Measurements from ENCODE around the gene EN1.

Gene EN1

DNA sequence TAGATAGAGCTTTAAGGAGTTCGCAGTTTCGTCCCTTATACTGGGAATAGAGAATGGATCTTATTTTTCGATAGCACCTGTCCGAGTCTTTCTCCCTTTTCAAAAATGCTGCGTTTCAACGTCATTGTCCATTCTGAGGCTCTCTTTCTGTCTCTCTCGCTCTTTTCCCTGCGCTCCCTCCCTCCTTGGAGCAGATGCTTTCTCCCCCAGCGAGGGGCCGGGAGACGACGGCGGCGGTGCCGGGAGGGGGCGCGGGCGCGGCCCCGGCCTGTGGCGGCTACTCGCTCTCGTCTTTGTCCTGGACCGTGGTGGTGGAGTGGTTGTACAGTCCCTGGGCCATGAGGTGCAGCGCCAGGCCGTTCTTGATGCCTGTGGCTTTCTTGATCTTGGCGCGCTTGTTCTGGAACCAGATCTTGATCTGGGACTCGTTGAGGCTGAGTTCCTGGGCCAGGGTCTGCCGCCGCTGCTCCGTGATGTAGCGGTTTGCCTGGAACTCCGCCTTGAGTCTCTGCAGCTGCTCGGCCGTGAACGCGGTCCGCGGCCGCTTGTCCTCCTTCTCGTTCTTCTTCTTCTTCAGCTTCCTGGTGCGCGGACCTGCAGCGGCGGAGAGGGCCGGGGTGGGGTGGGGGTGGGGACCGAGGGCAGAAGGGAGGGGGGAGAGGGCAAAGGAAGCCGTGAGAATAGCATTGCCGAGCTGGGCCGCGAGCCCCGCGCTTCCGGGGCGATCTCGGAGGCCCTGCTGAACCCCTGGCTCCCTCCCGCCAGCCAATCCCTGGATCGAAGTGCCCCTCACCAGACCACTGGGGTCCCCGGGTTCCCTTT, 4.6 kb downstream of the EN1 start:
- no peak for DNase-seq

- DNase-seq = no peak
These were observed 5.5 kb downstream of the EN1 start for GRCh38 chr2:118841828-118842461.

GRCh38 chr2:118841450-118841827, 6.0 kb downstream of the EN1 start:
- no peak for DNase-seq

DNA sequence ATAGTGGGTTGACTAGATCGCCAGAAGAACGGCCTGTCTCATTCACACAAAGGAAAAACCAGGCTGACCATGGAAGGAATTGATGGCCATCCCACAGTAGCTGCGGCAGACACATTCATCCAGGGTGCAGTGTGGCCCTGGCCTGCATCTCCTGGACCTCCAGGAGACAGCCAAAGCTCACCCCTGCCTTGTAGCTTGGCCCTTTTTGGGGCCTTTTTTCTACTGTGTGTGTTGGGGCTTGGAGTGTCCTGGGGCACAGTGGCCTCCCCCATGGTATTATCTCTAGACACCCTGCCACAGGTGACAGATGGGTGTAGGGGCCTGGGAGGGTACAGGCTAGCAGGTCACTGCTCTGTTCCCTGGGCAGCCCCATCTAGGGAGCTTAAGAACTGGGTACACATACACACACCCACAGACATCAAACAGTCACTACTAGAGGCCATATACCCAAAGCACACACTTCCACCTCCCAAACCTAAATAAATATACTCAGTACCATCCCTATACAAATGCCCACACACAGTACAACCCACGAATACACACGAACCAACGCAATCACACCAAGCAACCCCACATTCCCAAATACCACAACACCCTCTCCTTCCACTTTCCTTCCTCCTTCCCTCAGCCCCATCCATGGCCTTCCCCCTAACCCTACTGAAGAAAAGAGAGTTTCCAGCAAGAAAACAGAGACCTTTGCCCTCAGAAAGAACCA, 8.6 kb downstream of the EN1 start:
- DNase-seq = no peak

- DNase-seq = no peak
These were observed 9.8 kb downstream of the EN1 start for GRCh38 chr2:118837621-118838020.

GRCh38 chr2:118837067-118837466, 10.4 kb downstream of the EN1 start:
- no peak for DNase-seq

DNA sequence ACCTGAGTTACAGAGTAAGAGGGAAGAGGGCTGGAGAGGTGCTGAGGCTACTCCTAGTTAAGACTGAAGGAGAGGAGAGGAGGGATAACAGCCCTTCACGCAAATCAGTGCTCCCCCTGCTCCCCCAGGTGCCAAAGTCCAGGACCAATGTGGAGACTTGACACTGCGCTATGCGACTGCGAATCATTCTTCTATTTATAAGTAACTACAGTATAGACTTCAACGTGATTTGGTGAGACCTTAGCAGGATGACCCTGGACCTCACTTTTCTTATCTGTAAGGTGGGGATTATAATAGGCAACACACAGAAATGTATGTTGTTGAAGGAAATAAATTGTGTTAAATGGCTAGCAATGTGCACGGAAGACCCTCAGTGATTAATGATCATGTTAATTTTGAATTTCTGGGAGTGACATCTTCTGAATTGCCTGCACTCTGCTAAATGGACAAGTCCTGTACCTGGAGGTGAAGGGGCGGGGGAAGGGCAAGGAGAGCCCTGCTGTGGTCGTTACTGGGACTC, 11.0 kb downstream of the EN1 start:
- no peak for DNase-seq

GRCh38 chr2:118835746-118836410, 11.6 kb downstream of the EN1 start:
- no peak for DNase-seq

- no peak for DNase-seq
These were observed 12.3 kb downstream of the EN1 start for GRCh38 chr2:118834901-118835745.

GRCh38 chr2:118834440-118834810, 13.0 kb downstream of the EN1 start:
- DNase-seq = no peak

DNA sequence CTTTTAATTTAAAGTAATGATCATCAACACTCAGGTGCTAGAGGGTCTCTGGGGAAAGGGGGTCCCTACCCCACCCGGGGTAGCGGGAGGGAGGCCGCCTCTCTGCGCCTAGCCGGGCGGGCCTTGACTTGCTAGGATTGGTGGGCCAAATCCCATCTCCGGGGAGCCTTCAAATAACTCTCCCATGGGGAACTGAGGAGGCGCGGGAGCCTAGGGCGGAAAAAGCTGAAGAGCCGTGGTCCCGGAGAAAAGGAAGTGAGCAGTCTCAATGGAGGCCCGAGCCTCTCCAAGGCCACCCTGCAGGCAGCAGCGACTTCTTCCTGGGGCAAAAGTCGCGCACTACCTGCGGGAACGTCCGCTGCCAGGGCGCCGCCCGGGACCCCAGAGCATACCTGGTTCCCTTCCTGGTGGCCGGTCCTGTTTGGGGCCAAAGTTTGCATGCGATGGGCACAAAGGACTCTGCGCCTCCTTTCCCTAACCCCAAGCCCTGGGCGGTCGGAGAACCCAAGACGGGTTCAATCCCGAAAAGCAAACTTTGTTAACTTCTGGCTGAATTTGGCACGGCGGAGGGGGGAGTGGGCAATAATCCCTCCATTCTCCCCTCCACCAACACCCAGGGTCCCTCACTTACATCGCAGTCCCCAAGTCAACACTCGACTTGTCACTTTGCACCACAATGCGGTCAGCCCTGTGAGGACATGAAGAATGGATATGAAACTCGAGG, 13.6 kb downstream of the EN1 start:
- DNase-seq = no peak

DNA sequence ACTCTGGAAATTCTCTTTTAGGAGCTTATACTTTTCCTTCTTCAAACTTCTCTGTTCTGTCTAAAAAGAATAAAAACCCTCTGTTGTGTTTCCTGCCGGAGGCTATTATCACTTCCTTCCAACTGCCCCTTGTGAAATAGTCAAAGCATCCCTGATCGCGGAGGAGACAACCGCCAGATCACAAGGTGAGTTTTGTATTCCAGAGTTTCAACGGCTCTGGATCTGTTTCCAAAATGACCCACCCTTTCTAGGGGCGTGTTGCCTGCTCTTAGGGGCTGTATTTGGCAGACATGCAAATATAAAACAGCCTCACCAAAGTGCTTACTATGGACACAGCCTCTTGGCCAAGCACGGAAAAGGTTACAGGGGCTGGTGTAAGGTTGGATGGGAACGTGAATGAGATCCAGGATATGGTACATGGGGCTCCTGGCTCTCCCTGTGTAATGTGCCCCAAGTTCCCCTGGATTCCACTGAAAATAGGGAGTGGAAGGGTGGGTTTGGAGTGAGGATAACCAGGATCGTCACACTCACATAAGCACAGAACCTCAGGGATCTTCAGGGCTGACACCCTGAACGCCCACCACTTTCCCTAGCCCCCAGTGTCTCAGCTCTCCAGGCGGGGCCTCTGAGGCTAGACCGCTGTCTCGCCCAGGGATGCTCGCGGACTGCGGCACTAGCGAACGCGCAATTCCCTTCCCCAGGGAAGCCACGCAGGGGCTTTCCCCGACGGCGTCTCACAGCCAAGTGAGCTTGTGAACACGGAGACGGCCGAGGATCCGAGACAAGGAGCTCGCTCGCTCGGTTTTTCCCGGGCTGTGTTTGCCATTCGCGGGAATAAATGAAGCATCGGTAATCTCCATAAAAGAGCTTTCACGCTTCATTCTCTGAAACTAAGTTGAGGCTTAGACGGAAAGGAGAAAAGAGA, 14.4 kb downstream of the EN1 start:
- no peak for DNase-seq

DNA sequence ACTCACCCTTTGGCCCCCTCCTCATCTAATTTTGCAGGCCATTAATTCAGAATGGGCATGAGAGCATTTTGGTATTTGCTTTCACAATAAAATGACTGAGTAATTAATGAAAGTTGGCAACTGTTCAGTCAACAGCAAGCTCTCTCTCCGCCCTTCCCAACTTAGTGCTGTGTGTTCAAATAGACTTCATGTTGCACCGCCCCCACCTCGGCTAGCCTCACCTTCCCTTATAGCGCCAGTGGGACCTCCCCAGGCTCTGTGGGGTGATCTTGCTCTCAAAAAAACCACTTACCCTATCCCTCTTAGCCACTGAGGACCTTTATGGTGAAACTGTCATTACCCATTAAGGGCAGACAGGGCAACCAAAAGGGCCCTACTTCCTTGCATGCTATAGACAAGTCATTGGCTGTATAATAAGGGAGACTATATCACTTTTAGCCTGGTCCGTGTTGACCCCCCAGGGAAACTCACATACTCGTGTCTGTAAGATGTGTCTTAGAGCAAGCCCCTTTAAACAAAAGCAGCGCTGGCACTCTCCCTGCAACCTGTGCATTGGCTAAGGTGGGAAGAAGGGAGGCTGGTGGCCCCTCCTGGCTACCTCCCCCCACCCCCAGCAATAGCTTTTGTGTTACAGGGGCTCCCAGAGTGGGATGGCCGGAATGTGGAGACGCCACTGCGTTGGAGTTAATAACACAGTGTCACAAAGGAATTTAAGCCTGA, 15.2 kb downstream of the EN1 start:
- no peak for DNase-seq

GRCh38 chr2:118830881-118831280, 16.6 kb downstream of the EN1 start:
- DNase-seq = no peak

DNA sequence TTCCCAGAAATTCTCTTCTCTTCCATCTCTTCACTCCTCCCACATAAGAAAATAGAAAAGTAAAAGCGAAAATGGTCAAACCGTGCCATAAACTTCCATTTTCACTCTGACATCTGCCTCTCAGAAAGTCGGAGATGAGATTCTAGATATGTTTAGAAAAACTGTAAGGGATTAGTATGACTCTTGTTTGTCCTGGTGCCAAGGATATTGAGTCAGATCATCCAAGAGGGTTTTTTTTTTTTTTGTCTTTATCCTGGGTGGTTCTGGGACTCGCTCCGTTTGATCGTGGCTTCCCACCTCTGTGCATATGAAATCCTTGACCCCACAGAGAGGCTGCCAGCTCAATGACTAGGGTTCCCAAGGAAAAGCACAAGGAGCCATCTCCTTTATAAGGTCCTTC, 17.3 kb downstream of the EN1 start:
- no peak for DNase-seq

- DNase-seq = no peak
These were observed 21.4 kb downstream of the EN1 start for GRCh38 chr2:118826093-118826492.

- DNase-seq = no peak
These were observed 23.8 kb downstream of the EN1 start for GRCh38 chr2:118823633-118824032.

DNA sequence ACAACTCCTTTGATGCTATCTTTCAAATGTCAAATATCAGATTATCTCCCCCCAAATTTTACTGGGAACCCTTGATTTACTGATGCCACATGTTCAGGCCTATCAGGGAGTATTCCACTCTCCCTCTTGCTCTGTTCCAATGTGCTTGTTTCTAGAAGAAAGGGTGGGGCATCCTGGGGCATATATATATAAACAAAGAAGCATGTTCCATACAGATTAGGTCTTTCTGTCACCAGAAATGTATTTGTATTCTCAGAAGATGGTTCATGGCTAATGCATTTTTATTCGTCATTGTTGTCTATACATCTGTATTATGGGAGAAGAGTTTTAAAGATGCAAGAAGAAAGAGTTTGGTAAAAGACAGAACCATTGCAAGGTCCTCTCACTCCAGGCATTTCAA, 24.9 kb downstream of the EN1 start:
- DNase-seq = no peak

DNA sequence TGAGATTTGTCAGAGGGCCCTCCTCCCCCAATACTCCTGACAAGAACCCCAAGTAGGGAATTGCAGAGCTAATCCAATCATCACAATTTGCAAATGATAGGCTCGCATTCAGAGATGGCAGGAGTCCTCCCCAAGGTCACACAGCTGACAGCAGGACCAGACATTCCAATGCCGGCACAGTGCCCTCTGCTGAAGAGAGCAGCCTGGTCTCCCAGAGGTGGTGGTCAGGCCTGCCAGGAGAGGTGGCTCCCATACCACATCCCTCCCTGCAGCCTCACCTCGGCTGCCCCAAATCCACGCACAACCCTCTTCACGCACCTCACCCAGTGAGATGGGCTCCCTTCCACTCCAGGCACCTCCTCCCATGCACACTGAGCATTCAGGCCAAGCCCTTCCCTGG, 25.4 kb downstream of the EN1 start:
- no peak for DNase-seq

DNA sequence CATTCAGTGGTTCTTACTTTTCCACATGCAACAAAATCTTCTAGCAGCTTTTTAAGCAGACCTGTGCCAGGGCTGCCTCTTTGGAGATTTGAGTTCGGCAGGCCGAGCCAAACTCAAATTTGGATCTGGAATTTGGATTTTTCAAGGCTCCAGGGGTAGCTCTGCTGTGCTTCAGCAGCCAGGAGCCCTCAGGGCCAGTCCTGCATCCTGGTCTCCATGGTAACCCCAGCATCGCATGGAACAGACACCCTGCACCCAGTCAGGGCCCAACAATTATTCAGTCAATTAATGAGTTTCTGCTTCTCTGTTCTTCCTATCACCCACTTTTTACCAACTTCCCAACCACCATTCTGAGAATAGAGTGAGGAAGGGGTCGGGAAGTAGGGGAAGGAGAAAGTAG, 30.0 kb downstream of the EN1 start:
- no peak for DNase-seq

All from MV-4-11 (cell line).